22Rv1 (cell line): ENCODE data around the gene DUSP1.

Source experiments
- ZFX ChIP-seq: fragments of 450-650 bp; IDR thresholded peaks from 2 replicates; pipeline ENCODE4 v1.6.1; 2017; ENCODE audit warnings: antibody characterized with exemption, borderline replicate concordance
- TF ChIP-seq, protein P1 (sequence below): fragments of 450-650 bp; IDR thresholded peaks from 2 replicates; pipeline ENCODE4 v1.5.1; 2017; ENCODE audit warnings: mild to moderate bottlenecking

DNA sequence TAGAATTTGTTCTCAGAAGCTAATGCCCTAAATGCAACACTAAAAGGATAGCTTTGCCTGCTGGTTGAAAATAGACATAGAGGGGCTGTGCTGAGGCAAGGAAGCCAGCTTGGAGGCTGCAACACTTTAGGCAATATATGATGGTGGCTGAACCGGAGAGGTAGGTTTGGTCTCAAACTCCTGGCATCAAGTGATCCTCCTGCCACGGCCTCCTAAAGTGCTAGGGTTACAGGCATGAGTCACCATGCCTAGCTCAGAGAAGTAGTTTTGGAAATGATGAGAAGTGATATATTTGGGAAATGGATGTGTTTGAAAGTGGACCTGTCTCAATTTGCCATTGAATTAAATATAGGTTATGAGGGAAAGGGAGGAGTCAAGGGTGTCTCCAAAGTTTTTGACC is 10.0 kb downstream of the DUSP1 start:
- TF ChIP-seq, protein P1, sequence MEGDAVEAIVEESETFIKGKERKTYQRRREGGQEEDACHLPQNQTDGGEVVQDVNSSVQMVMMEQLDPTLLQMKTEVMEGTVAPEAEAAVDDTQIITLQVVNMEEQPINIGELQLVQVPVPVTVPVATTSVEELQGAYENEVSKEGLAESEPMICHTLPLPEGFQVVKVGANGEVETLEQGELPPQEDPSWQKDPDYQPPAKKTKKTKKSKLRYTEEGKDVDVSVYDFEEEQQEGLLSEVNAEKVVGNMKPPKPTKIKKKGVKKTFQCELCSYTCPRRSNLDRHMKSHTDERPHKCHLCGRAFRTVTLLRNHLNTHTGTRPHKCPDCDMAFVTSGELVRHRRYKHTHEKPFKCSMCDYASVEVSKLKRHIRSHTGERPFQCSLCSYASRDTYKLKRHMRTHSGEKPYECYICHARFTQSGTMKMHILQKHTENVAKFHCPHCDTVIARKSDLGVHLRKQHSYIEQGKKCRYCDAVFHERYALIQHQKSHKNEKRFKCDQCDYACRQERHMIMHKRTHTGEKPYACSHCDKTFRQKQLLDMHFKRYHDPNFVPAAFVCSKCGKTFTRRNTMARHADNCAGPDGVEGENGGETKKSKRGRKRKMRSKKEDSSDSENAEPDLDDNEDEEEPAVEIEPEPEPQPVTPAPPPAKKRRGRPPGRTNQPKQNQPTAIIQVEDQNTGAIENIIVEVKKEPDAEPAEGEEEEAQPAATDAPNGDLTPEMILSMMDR, result no peak
- no peak for TF ChIP-seq ZFX
